NK-92 treated with Interleukin-12 subunit alpha and Interleukin-12 subunit beta, amount 100 ng/mL, for 24 hours (cell line): ENCODE results near the gene OSR1.
"Not testable (repeated sequence)": the region's sequence is repeated elsewhere in the genome, so short reads cannot be mapped to it uniquely, and the experiment has no call there.

Source experiments
- DNase-seq: peaks from one replicate; lab custom pipeline; 2025; lab: John Stamatoyannopoulos, UW

Gene OSR1

DNA sequence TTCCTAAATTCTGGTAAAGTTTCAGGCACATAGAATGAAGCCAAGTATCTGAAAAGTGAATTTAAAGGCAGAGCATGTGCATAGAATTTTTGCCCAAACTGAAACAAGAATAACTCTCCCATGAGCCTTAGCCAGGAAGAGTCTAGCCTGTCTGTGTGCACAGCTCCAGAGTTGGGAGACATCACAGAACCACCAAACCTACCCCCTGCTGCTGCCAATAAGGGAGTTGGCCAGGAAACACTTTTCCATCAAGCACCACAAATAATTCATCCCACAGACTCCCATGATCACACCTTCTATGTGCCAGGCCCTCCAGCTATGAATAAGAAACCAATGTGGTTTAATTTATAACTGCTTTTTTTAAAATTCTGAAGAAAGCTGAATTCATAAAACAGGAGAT is 27.0 kb downstream of the OSR1 start:
- no peak for DNase-seq

DNA sequence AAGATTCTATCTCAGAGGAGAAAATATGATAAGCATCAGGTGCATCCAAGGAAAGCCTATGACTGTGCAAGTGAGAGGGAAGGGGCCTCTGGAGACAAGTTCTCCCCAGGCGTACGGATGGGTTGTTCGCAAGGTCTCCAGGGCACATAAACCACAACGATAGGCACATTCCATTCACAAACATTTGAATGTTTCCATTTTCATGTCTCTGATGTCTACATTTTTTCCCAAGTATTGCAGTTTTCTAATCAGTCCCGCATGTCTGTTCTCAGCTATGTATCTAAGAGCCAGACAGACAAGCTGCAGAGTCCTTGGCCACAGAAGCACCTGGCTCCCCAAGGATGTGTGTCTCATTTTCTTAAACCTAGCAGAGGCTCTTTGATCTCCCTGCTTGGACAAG is 28.0 kb downstream of the OSR1 start:
- no peak for DNase-seq

DNA sequence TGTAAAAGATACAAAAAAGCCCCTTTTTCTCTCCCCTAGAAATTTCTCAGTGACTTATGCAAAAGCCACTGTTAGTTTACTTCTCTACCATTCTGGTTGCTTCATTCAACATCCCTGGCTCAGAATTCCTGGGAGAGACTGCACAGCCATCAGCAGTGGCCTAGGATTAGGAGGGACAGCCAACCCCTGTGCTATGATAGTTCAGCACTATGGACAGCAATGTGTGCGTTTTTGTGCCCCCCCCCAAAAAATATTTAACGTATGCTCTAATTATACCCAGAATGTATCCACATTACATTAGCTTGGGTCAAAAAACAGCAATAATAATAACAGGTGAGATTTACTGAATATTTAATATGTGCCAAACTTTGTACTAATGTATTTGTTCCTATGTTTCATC is 29.0 kb downstream of the OSR1 start:
- DNase-seq: no peak

DNA sequence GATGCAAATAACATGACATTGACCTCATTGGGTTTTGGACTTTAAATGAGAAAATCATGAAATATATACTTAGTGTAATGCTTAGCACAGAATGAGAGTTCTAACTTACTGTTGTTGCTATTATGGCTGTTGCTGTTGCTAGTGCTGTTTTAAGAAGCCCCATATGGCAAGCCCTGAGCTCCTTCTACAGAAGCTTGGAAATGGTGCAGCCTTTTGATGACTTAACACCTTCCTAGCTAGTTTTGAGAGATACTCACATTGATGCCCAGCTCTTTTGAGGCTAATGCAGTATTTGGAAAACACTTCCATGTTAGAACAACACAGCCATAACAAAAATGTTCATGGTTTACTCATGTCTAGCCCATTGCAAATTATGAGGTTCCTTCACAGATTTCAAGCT is 30.9 kb downstream of the OSR1 start:
- no peak for DNase-seq

DNA sequence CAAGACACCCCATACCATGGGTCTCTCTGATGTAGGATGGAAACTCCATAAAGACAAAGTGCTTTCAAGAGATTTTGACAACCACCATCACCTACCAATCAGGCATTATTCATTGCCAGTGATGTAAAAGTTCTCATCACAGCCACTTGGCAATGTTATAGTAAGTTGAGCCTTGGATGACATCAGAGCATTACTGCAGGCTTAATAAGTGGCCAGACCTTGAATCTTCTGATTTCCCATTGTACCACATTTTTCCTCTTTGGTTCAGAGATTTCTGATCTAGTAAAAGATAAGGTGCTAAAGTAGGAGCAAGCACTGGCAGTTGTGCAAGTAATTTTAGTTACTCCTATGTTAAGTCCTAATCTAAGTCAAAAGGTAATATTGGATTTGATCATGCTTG is 36.5 kb downstream of the OSR1 start:
- DNase-seq: no peak

DNA sequence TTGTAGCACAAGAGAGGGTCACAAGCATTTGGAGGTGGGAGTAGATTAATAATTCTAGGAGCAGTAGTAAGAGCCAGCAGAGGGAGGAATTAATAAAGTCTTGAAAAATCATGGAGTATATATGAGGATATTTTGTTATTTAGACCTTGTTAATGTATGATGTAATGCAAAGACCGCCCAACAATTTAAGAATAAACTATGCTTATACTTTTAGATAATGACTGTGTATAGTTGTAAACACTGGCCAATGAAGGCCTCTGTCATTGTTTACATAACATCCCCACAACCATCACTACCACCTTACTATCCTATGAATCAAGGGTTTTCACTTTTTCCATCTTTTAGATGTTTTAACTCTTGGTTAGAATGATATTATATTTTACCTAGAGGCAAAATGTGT is 37.6 kb downstream of the OSR1 start:
- DNase-seq: no peak

DNA sequence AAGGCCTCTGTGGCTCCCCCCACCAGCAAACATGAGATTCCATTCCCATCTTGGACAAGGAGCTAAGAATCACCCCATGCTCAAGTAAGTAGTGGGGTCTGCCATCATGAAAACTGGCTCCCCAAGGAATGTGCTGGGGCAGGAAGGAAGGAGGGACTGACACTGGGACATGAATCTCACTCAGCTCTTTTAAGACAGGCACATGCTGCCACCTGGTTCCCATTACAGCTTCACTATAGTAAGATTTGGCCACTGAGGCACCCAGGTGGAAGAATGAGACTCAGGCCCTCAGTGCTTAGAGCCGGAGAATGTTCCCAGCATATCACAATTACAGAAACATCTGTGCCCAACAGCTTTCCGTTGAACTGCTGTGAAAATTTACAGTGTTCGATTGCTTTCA is 38.7 kb downstream of the OSR1 start:
- no peak for DNase-seq

DNA sequence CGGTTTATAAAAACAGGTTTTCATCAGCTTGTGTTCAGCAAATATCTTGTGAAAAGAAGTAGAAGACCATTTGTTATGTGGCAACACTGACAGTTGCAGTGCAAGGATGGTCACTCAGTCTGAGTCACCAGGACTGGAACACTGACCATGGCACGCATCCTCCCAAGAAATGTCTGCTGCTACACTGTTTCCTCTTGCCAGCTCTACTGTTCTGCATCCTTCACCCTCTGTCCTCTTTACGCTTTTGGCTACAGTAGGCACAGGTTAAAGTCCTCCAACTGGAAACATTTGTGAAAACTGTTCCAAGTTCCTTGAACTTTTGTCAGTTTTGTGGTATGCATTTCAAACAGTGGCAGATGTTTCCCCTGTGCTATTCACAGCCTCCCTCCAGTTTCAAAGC is 39.4 kb downstream of the OSR1 start:
- DNase-seq: no peak

DNA sequence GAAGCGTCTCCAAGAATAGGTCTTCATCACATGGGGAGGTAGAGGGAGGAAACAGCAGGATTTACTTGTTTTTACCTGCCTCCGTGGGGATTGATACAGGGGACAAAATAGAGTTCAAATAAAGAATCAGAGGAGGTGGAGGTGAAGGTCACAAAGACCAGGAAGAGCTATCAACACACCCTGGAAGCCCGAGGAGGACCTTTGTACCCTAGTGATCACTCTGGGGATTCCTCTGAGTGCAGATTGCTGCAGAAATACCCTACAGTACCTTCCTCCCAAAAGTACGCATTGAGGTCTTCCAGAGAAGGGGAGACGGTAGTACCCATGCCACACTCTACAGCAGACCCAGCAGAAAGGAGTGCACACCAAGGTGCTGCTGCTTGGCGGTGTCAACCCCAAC is 44.9 kb downstream of the OSR1 start:
- no peak for DNase-seq

DNA sequence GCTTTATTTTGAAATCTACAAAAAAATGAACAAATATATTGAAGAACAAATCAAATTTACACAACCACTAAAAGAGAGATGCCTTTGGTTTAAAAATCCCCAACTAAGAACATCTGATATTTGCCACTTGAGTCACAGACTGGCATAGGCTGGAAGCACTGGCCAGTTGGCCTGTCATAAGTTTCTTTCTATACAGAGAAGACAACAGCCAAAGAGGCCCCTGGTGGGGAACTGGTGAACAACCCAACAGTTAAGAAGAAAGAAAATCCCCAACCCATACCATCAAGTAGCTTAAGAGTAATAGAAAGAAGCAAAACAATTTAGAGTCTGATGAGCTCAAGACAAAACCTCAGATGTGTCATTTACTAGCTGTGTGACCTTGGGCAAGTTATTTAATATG is 45.5 kb downstream of the OSR1 start:
- no peak for DNase-seq

DNA sequence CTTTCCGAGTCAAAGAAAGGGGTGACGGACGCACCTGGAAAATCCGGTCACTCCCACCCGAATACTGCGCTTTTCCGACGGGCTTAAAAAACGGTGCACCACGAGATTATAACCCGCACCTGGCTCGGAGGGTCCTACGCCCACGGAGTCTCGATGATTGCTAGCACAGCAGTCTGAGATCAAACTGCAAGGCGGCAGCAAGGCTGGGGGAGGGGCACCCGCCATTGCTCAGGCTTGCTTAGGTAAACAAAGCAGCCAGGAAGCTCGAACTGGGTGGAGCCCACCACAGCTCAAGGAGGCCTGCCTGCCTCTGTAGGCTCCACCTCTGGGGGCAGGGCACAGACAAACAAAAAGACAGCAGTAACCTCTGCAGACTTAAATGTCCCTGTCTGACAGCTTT is 52.4 kb downstream of the OSR1 start:
- not testable (repeated sequence) for DNase-seq

DNA sequence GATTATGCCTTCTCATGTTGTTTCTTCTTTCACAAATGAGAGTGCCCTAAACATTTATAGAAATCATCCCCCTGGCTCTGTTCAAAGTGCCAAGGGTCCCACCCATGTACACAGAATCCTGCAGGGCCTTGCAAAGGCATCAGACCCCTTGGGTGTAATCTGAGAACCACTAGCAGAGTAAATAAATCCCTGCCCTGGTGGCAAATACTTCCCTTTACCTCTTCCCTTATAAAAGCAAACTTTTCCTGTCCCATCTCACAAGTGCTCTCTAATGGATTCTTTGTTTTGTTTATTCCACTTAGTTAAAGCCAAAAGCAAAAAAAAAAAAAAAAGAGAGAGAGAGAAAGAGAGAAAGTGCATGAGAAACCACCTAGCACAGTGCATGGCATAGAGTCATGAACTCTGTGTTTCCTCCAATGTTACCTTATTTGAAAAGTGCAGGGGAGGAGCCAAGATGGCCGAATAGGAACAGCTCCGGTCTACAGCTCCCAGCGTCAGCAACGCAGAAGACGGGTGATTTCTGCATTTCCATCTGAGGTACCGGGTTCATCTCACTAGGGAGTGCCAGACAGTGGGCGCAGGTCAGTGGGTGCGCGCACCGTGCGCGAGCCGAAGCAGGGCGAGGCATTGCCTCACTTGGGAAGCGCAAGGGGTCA is 52.9 kb downstream of the OSR1 start:
- DNase-seq: not testable (repeated sequence)

DNA sequence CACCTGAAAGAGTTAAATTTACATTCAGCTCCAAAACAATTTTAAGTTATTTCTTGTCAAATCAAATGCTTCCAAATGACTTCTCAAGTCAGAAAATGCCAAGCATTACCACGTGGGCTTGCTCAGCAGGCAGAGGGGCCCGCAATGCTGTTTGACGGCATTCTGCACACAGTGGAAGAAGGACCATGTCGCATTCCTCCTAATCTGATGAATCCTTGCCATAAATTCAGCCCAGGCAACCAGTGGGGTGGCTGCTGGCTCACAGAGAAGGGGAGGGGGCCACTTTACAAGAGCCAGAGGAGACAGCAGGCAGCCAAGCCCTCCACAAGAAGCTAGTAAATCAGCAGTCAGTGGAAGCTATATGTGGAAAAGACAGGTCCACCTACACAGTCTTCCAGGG is 56.7 kb downstream of the OSR1 start:
- no peak for DNase-seq
